ENCODE measurements around the gene PCYT1B.

GRCh38 chrX:24619647-24620046 lies 27.5 kb downstream of the PCYT1B start:
- TF ChIP-seq POLR2A (IDR thresholded peaks at IDR 0.05) (no peak), CTCF (IDR thresholded peaks at IDR 0.05) (no peak)

Data from heart left ventricle (tissue), 13 donors.